HG03378 (cell line): ENCODE data around the gene PHLDB1.
"Not testable (repeated sequence)": the region's sequence is repeated elsewhere in the genome, so short reads cannot be mapped to it uniquely, and the experiment has no call there.

Source experiments
- ATAC-seq: cut with Tn5 transposase; IDR thresholded peaks from one replicate; pipeline ENCODE4 v1.9.1; 2021; ENCODE audit warnings: mild to moderate bottlenecking, moderate library complexity; ENCODE audit not compliant: unreplicated experiment

The PHLDB1 gene

DNA sequence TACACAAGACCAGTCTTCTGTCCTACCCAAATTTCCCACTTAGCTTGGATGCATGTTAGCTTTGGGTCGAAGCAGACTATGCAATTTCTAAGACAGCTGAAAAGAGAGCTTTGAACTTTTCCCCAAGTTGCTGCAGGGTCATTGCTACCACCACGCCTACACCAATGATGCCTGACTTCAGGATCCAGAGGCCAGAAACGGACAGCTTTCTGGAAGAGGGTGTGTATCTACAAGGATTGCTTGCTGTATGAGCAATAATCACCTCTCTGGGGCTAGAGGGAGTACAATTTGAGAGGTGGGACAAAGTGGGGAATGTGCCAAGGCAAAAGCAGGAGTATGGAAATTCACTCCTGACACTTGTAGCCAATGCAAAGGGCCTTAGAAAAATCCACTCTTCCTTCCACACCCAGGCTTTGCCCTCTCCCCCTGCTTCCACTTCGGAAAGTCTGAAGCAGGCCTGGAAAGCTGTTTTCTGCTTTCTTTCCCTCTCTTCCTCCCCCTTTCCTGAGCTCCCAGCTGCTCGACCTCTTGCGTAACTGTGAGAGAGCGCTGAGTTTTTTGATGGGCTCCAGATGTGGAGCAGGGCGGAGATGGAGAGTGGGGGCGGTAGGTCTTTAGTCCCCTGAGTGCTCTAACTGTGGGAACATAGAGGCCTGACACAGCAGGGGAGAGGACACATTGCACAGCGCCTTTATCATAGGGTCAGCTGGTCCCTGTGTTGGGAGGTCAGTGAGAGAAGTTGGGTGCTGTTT lies 2.1 kb upstream of the PHLDB1 start:
- ATAC-seq, result no peak

GRCh38 chr11:118606157-118606843 lies 1.1 kb upstream of the PHLDB1 start:
- no peak for ATAC-seq

DNA sequence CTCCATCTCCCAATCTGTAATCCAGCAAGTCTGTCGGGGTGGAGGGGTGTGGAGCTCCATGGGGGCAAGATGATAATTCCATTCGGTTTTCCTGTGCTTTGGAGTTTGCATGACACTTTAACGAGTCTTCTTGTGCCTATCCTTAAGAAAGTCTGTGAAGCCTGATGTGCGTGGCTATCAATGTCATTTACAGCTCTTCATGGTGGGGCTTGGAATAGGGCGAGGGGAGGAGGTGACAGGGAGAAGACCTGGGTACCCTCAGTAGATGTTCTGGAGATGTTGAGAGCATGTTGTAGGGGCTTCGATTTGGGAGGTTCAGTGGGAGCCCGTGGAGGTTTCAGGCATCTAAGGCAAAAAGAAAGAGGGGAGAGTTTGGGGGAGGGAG lies 579 bp upstream of the PHLDB1 start:
- no peak for ATAC-seq

DNA sequence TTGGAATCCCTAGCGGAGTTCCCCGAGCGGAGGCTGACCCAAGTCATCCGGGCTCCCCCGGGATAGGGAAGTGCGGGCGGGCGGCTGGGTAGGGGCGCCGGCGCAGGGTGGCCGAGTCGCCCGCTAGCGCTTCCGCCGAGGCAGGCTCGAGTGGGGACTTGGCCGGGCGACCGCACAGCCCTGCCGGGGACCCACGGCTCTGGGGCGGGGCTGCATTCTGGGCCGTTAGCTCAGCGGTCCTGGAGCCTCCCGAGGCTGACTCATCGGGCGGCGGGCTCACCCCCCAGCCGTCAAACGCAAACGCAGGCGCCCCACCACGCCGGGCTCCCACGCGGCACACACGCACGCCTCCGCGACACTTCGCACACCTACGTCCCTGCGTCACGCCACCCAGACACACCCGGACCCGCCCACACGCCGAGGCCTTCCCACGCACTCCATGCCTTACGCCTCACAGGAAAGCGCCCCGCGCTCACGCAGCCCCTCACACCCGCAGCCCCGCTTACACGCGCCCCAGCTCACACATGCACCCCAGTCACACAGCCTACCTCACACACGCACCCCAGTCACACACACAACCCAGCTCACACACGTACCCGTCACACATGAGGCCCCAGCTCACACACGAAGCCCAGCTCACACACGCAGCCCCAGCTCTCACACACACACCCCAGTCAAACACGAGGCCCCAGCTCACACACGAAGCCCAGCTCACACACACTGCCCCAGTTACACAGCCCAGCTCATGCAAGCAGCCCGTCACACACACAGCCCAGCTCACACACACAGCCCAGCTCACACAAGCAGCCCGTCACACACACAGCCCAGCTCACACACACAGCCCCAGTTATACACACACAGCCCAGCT lies 1.2 kb downstream of the PHLDB1 start:
- no peak for ATAC-seq

- no peak for ATAC-seq
These were observed 2.2 kb downstream of the PHLDB1 start for GRCh38 chr11:118609380-118610224.

GRCh38 chr11:118610225-118610772 lies 2.9 kb downstream of the PHLDB1 start:
- no peak for ATAC-seq

DNA sequence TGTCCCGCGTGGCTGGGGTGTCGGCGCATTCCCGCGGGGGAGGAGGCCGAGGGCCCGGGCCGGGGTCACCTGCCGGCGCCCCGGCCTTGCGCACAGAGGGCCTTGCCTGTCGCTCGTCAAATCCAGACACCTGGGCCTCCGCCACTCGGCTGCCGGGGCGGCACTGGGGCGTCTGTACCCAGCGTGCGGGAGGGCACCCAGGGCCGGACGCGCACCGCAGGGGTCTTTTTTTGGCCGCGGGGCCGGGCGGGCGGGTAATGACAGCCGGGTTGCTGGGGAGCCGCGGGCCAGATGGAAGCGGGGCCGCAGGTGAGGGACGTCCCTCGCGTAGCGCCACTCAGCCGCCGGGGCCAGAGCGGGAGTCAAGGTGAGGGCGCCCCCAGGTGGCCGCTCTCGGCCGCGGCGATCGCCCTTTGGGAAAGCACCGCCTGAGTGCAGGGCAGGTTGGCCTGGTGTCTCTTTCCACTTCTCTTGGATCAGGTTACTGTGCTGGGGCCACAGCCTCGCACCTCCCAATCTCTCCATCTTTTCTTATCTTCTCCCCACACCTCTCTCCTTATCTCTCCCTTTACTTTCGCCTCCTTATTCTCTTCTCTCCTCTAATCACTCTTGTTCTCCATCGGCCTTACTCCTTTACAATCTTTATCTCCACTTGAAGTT lies 3.5 kb downstream of the PHLDB1 start:
- no peak for ATAC-seq

- ATAC-seq, result not testable (repeated sequence)
These were observed 4.0 kb downstream of the PHLDB1 start for GRCh38 chr11:118611433-118611795.

DNA sequence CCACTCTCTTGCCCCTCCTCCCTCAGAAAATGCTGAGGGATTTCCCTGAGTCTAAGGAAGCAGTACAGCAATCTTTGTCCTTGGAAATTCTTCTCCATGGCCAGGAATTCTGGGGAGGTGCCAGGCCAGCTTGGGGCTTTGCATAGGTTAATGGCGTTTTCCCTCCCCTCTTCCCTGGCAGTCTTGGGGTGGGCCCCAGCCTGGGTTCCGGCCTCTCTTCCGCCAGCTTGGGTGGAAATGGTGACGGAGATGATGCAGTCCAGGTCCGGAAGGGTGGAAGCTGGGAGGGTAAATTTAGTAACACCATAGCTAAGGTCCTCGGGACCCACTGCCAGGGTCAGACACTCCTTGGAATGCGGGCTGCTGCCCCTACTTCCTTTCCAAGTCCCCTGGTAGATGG lies 5.0 kb downstream of the PHLDB1 start:
- ATAC-seq, result no peak

- no peak for ATAC-seq
These were observed 7.1 kb downstream of the PHLDB1 start for GRCh38 chr11:118614511-118614910.

DNA sequence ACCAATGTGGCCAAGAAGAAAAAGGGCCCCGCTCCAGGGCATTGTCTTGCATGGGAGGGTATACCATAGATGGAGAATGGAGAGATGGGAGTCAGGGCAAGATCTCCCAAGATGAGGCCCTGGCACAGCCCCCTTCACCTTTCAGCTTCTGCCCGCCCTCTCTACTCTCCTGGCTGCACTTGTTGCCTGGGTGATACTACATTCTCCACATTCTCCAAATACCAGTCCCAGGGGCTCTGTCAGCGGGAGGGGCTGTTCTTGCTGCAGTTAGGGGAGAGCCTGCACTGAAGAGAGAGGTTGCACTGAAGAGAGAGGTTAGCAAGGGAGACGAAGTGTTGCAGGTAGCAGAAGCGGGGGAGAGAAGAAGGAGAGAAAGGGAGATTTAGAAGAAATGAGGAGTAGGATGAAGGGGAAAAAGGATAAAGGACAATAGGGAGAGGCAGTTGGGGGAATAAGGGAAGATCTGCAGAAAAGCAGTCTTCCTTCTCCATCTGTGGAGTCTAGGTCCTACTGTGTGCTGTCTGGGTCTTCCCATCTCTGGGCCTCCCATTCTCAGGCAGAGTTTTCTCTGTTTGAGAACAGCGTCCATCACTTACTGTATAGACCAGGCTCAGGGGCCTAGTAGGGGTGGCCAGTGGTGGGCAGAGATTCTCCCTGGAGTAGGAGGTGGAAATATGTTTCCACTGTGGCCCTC lies 8.0 kb downstream of the PHLDB1 start:
- ATAC-seq, result no peak

DNA sequence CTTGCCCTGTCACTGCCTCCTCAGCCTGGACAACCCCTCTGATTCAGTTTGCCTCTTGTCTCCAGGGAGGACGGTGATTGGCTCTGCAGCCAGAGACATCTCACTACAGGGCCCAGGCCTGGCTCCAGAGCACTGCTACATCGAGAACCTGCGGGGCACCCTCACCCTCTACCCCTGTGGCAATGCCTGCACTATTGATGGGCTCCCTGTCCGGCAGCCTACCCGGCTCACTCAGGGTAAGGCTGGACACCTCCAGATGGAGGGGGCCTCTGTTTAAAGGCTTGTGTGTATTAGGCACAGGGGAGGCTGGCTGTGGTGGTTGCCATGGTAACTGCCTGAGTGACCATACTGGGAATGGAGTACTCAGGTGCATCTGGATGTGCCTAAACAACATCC lies 8.6 kb downstream of the PHLDB1 start:
- ATAC-seq, result no peak

- ATAC-seq, result no peak
These were observed 10.9 kb downstream of the PHLDB1 start for GRCh38 chr11:118618115-118618990.

DNA sequence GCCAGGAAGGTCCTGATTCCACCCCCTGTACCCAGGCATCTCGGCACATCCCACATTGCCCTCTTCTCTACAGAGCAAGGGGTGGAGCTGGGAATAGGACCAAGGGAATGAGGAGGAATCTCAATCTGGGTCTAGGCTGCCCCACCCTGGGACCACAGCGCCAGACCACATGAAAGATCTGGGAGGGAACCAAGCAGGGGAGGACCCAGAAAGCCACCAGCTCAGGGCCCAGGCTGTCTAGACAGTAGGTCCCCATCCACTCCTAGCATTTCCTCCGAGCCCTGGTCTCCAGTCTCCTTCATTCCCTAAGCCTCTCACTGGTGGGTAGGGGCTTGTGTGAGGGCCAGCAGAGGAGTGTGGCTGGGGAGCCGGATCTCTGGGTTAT lies 11.6 kb downstream of the PHLDB1 start:
- no peak for ATAC-seq

DNA sequence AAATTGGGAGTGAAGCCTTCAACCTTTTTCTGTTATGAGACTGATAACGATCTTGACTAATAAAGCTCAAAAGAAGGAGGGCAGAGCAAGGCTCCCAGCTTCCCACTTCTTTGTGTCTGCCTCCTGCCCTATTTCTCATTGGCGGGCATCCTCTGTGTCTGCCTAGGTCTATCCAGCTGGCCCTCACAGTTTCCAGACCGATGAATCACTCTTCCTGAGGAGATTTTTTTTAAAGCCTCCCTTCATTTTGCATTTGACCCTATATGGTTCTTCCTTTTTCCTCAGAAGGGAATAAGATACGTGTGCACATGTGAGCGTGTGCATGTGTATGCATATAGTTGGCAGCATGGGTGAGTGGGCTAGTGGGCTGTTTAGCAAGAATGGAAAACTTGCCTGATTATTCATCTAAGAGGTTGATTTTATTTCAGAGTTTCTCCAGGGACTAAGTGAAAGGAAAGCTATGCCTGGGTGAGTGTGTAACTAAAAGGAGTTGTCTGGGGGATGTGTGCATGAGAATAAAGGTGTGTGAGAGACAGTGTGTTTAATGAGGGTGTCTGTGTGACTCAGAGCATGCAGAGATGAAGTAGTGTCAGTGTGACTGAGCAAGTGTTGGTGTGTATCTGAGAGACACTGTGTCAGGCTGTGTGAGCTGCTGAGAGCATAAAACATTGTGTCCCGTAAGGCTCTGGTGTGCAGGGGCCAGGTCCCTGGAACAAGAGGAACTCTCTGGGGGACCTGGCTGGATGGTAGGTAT lies 12.2 kb downstream of the PHLDB1 start:
- ATAC-seq, result no peak

GRCh38 chr11:118620529-118621070 lies 13.2 kb downstream of the PHLDB1 start:
- ATAC-seq, result no peak

DNA sequence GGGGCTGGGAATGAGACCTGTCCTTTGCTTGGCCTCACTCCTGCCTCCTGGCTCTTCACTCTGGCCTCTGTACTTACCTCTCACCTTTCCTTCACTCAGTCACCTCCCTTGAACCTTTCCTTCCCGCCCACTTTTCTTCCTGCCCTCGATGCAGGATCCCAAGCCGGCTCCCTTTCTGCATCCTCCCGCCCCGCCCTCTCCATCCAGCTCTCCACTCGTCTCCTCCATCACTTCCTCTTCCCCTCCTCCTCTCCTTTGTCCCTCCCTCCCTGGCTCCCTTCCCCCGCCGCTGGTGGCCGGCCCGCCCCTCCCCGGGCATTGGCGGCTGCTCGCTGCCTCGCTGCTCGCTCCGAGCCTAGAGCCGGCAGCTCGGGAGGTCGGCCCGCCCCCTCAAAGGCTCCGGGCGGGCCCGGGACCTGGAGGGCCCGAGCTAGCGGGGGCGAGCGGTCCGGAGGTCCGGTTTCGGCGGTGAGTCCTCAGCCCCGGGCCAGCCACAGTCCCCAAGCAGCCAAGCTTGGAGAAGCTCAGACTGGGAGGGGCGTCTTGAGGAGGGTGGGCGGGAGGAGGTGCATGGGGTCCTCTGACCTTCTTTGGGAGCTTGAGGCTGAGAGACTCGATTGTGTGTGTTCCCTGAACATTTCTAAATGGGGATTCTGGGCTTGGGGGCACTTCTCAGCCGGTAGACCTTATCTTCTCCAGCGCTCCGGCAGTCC lies 13.8 kb downstream of the PHLDB1 start:
- ATAC-seq, result no peak
